ENCODE results near the gene TOP3B.

TOP3B gene

GRCh38 chr22:21991774-21992173 lies 9.2 kb upstream of the TOP3B start:
- no peak for TF ChIP-seq CTCF (IDR thresholded peaks at IDR 0.05; ENCODE audit: low read depth, low read length)
- no peak overlapping the region for H3K4me3 ChIP-seq (ENCODE audit: low read depth, low read length)

- H3K4me3 ChIP-seq (ENCODE audit: low read depth, low read length) = no peak overlapping the region
- no peak for TF ChIP-seq CTCF (IDR thresholded peaks at IDR 0.05; ENCODE audit: low read depth, low read length)
These were observed 8.7 kb upstream of the TOP3B start for GRCh38 chr22:21991304-21991596.

GRCh38 chr22:21990445-21991303 lies 8.1 kb upstream of the TOP3B start:
- no peak for TF ChIP-seq CTCF (IDR thresholded peaks at IDR 0.05; ENCODE audit: low read depth, low read length)
- no peak overlapping the region for H3K4me3 ChIP-seq (ENCODE audit: low read depth, low read length)

GRCh38 chr22:21989049-21989448 lies 6.5 kb upstream of the TOP3B start:
- H3K4me3 ChIP-seq (ENCODE audit: low read depth, low read length) = no peak overlapping the region
- TF ChIP-seq CTCF (IDR thresholded peaks at IDR 0.05; ENCODE audit: low read depth, low read length) = no peak

GRCh38 chr22:21985214-21985613 lies 2.6 kb upstream of the TOP3B start:
- no peak for TF ChIP-seq CTCF (IDR thresholded peaks at IDR 0.05; ENCODE audit: low read depth, low read length)
- H3K4me3 ChIP-seq (ENCODE audit: low read depth, low read length) = no peak overlapping the region

GRCh38 chr22:21984793-21985192 lies 2.2 kb upstream of the TOP3B start:
- H3K4me3 ChIP-seq (ENCODE audit: low read depth, low read length) = no peak overlapping the region
- no peak; the same call in 1 of the 2 replicates for TF ChIP-seq CTCF (IDR thresholded peaks at IDR 0.05; ENCODE audit: low read depth, low read length)

GRCh38 chr22:21981874-21982273 lies 713 bp downstream of the TOP3B start:
- TF ChIP-seq CTCF (IDR thresholded peaks at IDR 0.05; ENCODE audit: low read depth, low read length) = no peak
- peak overlapping the region; percentile 100 for H3K4me3 ChIP-seq (ENCODE audit: low read depth, low read length)
